IPS DF 4.7 (cell line): Measurements from ENCODE around the gene TIGD4.
"Not testable (repeated sequence)": the region's sequence is repeated elsewhere in the genome, so short reads cannot be mapped to it uniquely, and the experiment has no call there.

ENCODE experiments used
- DNase-seq: peaks from one replicate; pipeline ENCODE4 v3.0.0-alpha.2; 2013; ENCODE audit warnings: low spot score; ENCODE audit errors: extremely low read depth

TIGD4 gene

DNA sequence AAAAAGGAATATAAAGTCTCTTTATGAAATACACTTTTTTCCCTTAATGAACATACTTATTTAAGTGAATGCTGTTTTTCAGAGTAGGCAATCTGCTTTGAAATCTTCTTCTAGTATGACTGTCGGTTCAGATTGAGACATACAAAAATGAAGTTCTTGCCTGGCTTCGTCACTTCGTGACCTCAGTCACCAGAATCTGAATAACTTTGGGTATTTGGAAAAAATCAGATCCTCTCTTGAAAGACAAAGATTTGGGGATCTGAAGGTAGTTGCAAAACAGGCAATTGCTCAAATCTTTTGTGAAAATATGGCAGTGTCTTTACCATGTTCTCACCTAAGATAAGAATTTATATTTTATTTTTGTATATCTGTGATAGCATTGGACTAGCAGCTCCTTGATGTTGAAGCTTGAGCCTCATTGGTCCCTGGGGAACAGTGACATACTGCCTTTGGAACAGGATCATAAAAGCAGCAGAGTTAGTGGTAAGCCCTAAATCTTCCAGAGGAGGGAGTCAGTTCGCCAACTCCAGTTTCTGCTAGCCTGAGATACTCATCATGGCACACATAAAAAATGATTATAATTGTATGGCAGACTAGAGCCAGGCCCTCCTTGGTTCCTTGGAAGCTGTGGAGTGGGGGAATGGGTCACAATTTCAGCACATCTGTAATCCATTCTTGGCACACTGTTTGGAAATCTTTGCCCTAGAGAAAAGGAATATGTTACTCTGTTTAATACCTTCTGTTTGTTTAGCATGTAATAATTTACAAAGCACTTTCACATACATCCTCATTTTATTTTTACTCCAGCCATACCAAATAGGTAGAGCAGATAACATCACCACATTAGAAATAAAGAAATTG lies 5.2 kb upstream of the TIGD4 start:
- DNase-seq = no peak

DNA sequence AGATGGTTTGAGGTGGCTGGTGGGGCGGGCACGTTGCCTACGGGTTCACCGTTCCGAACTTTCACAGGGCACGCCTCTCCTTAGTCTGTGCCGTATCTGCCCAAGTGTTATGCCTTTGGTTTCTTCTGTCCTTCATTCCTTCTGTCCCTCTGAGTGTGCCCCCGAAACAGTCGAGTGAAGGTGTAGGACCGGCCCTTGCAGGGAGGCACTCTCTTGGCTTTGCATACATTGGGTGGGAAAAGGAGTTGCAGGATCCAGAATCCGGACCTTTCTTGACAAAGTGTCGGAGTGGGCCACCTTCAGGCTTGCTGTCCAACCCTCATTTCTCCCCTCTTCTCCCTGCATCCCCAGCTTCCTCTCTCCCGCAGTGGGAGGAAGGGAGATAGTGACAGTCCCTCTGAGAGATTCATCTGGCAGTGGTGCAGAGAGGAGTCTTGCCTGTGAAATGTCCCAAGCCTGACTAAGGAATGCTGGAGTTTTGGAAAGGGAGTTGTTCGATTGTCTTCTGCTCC lies 793 bp upstream of the TIGD4 start:
- no peak for DNase-seq

DNA sequence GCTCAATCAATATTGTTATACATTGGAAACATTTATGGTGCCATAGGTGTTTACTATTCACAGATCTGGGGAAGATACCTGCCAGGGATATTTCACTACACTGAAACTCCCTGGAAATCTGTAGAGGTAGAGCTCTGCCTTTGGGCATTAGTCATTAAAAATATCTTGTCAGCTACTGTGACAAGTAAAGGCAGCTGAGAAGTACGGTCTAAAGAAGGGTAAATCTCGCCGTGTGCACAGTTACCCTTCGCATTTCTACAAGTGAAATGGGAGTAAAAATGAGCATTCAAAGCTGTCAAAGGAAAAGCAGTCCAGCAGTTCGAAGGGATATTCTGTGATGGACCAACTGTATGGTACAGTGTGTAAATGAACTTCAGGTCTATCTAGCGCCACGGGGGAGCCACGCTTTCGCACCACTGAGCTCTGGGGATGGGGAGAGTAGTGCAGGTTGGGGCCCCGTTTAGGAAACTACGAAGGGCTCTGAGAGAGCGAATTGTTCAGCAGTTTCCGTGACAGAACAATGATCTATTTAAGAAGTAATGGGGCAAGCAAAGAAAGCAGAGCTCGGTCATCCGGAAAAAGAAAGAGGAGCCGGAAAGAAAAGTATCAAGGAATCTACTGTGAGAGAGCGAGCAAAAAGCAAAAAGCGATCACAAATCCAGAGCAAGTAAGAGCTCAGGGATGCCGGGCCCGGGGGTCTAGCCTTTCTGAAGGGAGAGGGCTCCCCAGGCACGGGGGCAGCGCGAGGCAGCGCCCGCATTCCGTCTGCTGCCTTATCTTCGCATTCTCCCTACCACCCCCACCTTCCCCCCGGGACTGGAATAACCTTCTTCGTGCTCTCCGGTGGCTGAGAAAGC lies 646 bp downstream of the TIGD4 start:
- no peak for DNase-seq

DNA sequence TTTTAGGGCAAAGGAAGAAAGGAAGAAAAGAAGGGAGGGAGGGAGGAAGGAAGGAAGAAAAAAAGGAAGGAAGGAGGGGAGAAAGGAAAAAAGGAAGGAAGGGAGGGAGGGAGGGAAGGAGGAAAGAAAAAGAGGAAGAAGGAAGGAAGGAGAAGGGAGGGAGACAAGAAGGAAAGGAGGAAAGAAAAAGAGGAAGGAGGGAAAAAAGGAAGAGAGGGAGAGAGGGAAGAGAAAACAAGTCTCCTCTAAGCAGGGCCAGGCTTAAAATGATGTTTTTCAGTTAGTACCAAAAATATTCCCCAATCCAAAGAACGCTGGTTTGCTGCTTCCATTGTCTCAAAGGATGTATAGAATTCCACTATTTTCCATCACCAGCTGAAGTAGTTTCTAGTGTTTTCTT lies 2.0 kb downstream of the TIGD4 start:
- no peak for DNase-seq

DNA sequence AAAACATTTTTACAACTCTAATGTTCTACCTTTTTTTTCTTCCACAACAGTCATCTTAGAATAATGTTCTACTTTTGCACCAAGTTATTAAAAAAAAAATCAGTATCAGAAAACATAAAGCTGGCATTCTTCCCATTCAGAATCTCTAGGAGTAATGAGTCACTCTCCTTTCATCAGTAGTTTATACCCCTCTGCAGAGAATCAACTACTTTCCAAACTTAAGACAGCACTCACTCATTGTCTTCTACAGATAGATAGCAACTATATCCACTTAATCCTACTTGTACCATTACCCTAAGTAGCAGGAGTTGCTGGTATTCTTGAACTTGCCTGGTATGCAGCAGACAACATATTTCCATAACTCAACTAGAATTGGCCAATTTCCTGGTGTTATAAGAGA lies 3.2 kb downstream of the TIGD4 start:
- DNase-seq = no peak

DNA sequence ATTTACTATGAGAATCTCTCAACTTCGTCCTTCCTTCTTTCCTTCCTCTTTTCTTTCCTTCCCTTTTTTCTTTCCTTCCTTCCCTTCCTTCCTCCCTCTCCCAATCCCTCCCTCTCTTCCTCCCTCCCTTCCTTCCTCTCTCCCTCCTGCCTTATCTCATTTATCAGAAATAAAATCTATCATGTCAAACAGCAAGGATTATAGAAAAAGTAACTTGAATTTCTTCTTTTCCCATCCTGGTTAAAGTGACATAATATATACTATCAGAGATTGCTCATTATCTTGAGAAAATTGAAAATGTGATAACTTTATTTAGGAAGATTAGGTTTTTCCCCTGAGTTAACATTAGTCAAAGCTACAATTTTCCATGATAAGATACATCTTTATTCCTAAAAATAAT lies 5.6 kb downstream of the TIGD4 start:
- no peak for DNase-seq

DNA sequence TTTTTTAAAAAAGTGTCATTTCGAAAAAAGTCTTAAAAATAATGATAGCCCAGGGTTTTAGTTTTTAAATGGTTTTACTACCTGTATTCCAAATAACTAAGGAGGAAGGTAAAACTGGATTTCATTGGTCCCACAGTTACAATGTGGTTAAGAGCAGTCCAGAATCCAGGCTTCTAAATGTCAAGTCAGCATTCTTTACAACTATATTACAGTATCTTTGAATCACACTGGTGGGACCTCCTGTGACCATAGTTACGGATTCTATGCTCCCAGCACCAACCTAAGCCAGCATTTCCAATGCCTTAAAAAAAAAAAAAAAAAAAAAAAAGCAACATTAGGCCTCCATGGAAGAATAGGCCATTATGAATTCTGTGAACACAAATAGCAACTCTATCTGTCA lies 6.2 kb downstream of the TIGD4 start:
- no peak for DNase-seq

DNA sequence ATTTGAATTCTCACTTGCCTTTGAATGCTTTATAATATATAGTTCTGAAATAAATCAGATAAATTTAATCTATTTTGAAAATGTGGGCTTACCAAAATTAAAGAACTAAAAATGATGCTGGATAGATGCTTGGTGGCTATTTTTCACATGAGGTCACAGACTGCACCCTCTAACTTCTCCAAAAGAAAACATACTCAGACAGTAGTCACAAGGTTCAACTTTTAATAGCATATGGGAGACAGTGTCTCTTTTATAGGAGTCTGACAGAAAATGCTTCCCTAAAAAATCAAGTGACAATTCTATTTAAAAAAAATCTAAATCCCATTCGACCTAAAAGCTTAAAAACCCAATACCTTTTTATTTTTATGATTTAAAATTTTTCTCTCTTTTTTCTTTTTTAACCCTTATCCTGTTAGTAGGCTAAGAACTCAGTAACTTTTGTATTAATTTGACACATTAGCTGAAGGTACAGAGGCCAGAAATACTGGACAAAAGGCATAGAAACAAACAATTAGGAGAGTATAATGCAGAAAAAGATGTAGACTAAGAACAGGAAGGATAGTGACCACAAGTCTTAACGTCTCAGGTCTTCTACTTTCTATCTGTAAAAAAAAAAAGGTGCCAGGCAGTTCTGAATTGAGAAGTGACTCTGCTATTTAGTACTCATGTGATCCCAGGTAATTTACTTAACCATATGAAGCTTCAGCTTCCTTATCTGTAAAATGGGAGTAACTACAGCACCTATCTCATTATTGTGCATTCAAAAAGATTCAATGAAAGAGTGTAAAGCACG lies 7.6 kb downstream of the TIGD4 start:
- DNase-seq = no peak

DNA sequence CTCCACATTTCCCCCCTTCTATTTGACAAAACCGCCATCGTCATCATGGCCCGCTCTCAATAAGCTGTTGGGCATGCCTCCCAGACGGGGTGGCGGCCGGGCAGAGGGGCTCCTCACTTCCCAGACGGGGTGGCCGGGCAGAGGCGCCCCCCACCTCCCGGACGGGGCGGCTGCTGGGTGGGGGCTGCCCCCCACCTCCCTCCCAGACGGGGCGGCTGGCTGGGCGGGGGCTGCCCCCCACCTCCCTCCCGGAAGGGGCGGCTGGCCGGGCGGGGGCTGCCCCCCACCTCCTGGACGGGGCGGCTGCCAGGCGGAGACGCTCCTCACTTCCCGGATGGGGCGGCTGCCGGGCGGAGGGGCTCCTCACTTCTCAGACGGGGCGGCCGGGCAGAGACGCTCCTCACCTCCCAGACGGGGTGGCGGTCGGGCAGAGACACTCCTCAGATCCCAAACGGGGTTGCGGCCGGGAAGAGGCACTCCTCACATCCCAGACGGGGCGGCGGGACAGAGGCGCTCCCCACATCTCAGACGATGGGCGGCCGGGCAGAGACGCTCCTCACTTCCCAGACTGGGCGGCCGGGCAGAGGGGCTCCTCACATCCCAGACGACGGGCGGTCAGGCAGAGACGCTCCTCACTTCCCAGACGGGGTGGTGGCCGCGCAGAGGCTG lies 14.3 kb downstream of the TIGD4 start:
- not testable (repeated sequence) for DNase-seq

DNA sequence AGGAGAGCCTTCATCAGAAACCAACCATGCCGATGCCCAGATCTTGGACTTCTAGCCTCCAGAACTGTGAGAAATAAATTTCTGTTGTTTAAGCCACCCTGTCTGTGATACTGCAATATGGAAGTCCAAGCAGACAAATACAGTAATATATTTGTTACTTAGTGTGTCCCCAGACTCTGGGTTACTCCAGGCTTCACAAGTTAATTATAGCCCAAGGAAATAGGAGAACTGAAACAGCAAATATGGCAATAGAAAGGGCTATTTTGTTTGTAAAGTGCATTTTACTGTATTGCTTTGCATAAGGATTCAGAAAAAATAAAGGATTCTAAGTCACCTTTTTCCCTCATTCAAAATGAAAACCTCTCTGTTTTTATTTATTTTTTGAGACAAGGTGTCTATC lies 15.7 kb downstream of the TIGD4 start:
- no peak for DNase-seq

DNA sequence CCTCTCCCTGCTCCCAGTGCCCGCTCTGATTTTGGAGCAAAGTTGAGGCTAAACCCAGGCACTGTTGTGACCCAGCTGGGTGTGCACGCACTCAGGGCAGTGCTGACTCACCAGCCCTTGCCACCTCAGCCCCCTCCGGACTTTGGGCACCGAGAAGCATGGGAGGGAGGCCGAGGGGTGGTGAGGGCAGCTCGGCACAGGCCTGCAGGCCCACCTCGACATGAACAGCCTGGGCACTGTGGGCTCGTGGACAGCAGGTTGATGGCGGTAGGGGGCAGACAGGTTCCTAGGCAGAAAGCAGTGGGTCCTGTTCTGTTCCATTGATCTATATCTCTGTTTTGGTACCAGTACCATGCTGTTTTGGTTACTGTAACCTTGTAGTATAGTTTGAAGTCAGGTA lies 30.9 kb downstream of the TIGD4 start:
- DNase-seq = no peak

DNA sequence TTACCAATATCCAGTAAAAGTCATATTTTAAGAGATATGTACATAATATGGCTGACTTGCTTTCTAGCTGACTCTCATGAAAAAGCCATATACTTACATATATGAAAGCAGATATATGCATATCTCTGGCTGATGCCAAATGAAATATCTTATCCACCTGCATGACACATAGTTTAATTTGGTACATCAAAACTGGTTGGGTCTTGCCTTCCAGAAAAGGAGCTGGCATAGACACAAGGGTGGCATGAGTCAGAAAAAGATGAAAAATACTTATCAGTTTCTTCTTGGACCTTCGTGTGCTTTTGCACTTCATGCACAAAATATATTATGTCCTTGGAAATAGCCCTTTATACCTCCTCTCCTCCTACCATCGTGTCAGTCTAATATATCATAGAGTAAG lies 32.1 kb downstream of the TIGD4 start:
- no peak for DNase-seq

DNA sequence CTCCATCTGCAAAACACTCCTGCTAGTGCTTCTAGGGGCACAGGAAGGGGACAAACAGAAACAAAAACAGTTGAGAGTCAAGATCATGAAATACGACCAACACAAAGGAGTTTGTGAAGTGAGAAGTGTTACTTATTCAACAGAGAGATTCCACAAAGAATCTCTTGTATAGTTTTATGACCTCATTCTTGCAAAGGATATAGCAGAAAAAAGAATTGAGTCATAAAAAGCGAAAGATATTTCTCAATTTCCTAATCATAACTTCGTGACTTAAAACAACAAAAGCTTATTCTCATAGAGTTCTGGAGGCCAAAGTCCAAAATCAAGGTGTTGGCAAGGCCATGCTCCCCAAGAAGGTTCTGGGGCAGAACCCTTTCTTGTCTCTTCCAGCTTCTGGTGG lies 40.7 kb downstream of the TIGD4 start:
- DNase-seq = no peak

DNA sequence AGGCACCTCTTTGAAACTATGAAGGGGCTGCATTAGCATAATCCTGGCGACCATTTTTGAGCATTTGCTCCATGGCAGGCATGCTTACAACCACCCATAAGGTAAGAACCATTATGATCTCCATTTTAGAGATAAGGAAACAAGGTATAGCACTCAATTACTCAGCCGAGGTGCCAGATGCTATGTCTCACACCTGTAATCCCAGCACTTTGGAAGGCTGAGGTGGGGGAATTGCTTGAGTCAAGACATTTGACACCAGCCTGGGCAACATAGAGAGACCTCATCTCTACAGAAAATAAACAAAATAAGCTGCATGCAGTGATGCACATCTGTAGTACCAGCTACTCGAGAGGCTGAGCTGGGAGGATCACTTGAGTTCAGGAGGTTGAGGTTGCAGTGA lies 43.6 kb downstream of the TIGD4 start:
- no peak for DNase-seq

DNA sequence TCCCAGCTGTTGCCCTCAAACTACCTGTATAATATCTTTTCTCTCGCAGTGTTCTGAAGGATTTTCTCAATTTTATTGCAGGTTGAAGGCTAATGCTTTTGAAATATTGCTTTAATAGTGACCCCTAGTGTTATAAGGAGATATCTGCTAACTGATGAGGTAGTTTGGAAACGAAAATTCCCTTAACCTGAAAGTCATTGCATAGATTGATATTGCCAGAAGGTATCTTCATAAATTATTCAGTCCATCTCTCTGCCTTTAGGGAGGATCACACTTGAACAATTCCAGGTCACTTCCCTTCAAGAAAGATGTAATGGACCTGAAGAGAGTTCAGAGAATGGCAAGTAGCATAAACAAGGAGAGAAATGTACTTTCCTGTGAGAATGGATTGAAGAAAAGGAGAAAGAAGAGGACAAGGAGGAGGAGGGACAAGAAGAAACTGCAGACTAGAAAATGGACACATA lies 44.1 kb downstream of the TIGD4 start:
- DNase-seq = no peak

DNA sequence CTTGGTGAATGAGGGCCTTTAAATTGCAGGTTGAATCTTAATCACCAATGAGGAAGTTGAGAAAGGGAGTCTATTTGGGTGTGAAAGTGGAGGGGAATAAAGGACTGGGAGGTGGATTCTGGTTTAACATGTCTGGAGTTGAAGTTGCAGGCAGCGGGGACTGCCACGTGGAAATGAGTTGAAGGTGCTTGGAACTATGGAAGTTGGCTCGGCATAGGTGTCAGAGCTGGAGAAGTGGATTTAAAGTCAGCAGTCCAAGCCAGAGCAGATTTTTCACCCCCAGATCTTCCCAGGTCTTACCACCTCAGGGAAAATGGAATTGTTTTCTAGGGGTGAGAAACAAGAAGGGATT lies 44.9 kb downstream of the TIGD4 start:
- DNase-seq = no peak

DNA sequence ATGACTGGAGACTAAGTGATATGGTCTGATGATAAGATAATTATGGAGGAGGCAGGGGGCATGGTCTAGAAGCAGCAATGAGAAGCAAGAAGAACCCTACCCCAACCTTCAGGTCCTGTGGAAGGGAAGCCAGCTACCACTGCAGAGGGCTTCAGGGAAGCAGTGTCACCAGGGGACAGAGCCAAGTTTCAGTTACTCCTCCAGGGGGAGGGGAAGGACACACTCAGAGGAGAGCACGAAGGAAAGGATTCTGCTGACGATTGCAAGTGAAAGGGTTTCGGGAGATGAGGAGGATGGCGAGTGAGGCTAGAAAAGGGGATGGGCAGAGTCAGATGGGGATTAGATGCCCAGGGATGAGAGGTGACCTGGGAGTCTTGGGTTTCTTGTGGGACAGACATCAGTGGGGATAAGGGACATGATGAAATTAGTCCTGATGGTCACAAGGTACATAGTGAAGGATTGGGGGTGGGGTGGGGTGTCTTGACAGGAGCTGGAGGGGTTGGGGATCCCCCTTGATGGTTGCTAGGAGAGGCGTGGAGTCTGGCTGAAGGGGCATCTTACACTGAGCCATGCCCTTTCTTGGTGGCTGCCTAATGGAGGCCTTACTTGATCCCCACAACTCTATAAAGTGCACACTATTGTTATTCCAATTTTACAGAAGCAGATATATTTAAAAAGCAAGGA lies 45.4 kb downstream of the TIGD4 start:
- no peak for DNase-seq

DNA sequence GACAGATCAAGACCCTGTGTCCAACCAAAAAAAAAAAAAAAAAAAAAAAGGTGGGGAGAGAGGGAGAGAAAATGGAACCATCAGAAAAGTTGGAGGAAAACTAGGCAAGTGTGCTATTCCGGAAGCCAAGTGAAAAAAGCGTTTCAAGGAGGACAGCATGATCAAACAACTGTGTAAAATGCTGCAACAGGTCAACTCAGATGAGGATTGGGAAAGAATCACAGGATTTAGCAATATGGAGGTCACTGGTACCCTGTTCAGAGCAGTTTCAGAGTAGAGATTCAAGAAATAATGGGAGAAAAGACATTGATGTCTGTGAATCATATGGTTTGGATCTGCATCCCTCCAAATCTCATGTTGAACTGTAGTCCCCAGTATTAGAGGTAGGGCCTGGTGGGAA lies 47.5 kb downstream of the TIGD4 start:
- DNase-seq = no peak

DNA sequence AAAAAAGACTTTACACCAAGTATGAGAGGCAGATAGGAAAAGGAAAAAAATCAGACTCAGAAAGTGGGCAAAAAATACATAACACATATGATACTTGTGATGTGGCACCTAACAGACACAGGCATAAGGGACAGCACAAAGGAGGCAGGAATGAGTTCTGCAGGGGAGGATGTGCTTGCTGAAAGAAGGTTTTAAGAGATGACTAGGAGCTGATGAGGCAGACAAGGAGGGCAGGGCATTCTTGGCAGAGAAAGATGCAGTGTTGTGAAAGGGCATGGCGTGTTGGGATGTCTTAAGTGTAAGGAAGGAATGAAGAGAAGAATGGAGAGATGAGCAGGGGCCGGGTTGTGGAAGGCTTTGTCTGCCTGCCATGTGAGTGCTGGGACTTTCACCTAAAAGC lies 50.1 kb downstream of the TIGD4 start:
- no peak for DNase-seq

DNA sequence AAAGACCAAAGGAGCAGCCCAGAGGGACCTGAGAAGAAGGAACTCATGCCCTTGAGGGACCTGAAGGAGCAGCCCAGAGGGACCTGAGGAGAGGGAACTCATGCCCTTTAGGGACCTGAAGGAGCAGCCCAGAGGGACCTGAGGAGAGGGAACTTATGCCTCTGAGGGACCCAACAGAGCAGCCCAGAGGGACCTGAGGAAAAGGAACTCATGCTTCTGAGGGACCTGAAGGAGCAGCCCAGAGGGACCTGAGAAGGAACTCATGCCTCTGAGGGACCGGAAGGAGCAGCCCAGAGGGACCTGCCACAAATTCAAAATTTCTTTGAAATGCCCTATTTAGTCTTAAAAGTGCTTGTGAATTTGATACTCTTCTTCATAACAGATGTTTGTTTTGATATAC lies 51.2 kb downstream of the TIGD4 start:
- DNase-seq = no peak

DNA sequence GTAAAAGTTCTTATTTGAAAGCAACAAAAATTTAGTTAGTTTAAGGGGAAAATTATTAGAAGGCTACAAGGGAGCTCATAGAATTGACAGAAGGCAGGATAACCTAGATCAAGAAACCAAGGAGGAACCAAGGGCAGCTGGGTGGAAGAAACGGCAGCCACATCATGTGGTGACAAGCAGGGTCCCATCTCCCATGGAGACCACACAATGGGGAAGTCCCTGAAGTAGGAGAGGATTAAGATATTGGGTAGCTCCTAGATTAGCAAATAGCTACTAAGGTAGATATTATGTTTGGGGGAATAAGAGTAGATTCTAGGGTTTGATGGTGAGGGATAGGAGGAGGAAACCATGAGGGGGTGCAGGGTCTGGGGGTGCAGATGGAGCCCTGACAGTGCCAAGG lies 51.7 kb downstream of the TIGD4 start:
- no peak for DNase-seq
